DND-41 (cell line): ENCODE measurements around the gene OGFOD2.

ENCODE experiments used
- CTCF ChIP-seq: IDR thresholded peaks from 2 replicates; pipeline ENCODE4 v1.5.1; 2012; ENCODE audit warnings: borderline replicate concordance, low read length, moderate library complexity, mild to moderate bottlenecking; ENCODE audit not compliant: poor library complexity, severe bottlenecking; ENCODE audit errors: extremely low read depth
- EZH2 ChIP-seq: IDR thresholded peaks from 3 replicates; pipeline ENCODE4 v1.6.1; 2012; ENCODE audit warnings: borderline replicate concordance, low read depth, mild to moderate bottlenecking, moderate library complexity, low read length, inconsistent platforms; ENCODE audit not compliant: severe bottlenecking

- TF ChIP-seq CTCF (no peak), EZH2 (no peak)
Observed at GRCh38 chr12:122959566-122960192, 15.4 kb upstream of the OGFOD2 start.
